Spleen (tissue), 11 donors: ENCODE results near the gene RARS2. TPM values are rescaled to one million over a fixed set of nuclear protein-coding genes. Genes with fewer than 3 reads are reported as not detected.

Experiments used
- DNase-seq: peaks from one replicate; pipeline ENCODE4 v3.0.0-alpha.2; 2020
- H3K27ac ChIP-seq, 8 donors: fragments of 200-600 bp; sonication (generic) in 7 of 8; 1 replicate in 4 of 8; 2 replicates in 4 of 8; pipeline versions ENCODE4 v1.5.0 to v1.8.0; 2016 to 2021; ENCODE audit warnings: inconsistent platforms in 4 of 8, mild to moderate bottlenecking in 4 of 8, moderate library complexity in 1 of 8
- H3K27me3 ChIP-seq, 7 donors: fragments of 200-600 bp; sonication (generic) in 6 of 7; replicated peaks in 1 of 7; 1 replicate in 4 of 7; 2 replicates in 3 of 7; pipeline versions ENCODE4 v1.5.0 to v1.8.0; 2016 to 2021; ENCODE audit warnings: inconsistent platforms in 3 of 7, mild to moderate bottlenecking in 1 of 7
- H3K36me3 ChIP-seq, 6 donors: fragments of 200-600 bp; sonication (generic) in 5 of 6; 1 replicate in 4 of 6; 2 replicates in 2 of 6; pipeline versions ENCODE4 v1.5.0 to v1.8.0; 2016 to 2021; ENCODE audit warnings: inconsistent platforms in 2 of 6
- H3K4me1 ChIP-seq, 6 donors: fragments of 200-600 bp; sonication (generic) in 5 of 6; 1 replicate in 3 of 6; 2 replicates in 3 of 6; pipeline versions ENCODE4 v1.5.0 to v1.8.0; 2016 to 2021; ENCODE audit warnings: inconsistent platforms in 3 of 6
- H3K4me3 ChIP-seq, 8 donors: fragments of 200-600 bp; sonication (generic) in 7 of 8; 1 replicate in 4 of 8; 2 replicates in 4 of 8; pipeline versions ENCODE4 v1.5.0 to v1.8.0; 2016 to 2021; ENCODE audit warnings: inconsistent platforms in 4 of 8, mild to moderate bottlenecking in 4 of 8, moderate library complexity in 2 of 8
- H3K9me3 ChIP-seq, 8 donors: fragments of 200-600 bp; sonication (generic) in 7 of 8; 1 replicate in 4 of 8; 2 replicates in 4 of 8; pipeline versions ENCODE4 v1.5.0 to v1.8.0; 2016 to 2021; ENCODE audit warnings: inconsistent platforms in 4 of 8
- POLR2A ChIP-seq, 3 donors: fragments of 450-650 bp; IDR thresholded peaks; one replicate each; pipeline ENCODE4 v1.5.1; 2017; ENCODE audit warnings: antibody characterized with exemption in 3 of 3, mild to moderate bottlenecking in 1 of 3
- POLR2AphosphoS5 ChIP-seq, 3 donors: sonication (generic); formaldehyde crosslinking; IDR thresholded peaks; one replicate each; pipeline ENCODE4 v1.5.1; 2017; ENCODE audit warnings: antibody characterized with exemption in 3 of 3
- WGBS, 5 donors: extraction: QIAGEN DNeasy Blood & Tissue Kit in 3 of 5; methylation state at CpG; one replicate each; pipeline versions ENCODE4 v1.1.5 to v1.1.7; 2013 to 2018; 5-methylcytosine and 5-hydroxymethylcytosine counted together
- intact Hi-C: fragments of 100-400 bp; cut with DNase I; formaldehyde crosslinking; loops from one replicate; pipeline ENCODE4 v1.15.0; 2023; ENCODE audit warnings: low total_unique reads
- polyA plus RNA-seq, 3 donors: library from polyadenylated mRNA; stranded (reverse); fragments of 200-250 nt; gene quantifications; one replicate each; pipeline ENCODE4 v1.2.1, GENCODE V29; 2013
- total RNA-seq, 7 donors: library from RNA; depleted of rRNA in 3 of 7; stranded (reverse); fragments of >200 nt in 3 of 7; fragmentation: NEBNext Ultra II Directional in 4 of 7; extraction: Animal tissue kit (Norgen Biotek cat#: 25700) in 4 of 7; gene quantifications; one replicate each; pipeline versions ENCODE4 v1.1.0 to v1.2.1, GENCODE V29; 2016 to 2021
- TF ChIP-seq, protein P1 (sequence below), 11 experiments: fragments of 200-600 bp in 7 of 11; fragments of 450-650 bp in 4 of 11; sonication (generic) in 4 of 11; IDR thresholded peaks in 8 of 11; conservative IDR thresholded peaks in 3 of 11; 1 replicate in 7 of 11; 2 replicates in 4 of 11; pipeline versions ENCODE4 v1.4.0 to v1.8.0; 2016 to 2021; ENCODE audit warnings: antibody characterized with exemption in 11 of 11, inconsistent platforms in 4 of 11, mild to moderate bottlenecking in 1 of 11
- donor health status: healthy with polysubstance abuse.
- donor health status: DM: no; HTN: no; CAD: no; lungs with moderate emphysema.
- donor health status: DM: no; HTN: no; CAD: no.
- donor health status: Bipolar disorder and iron deficiency.
- donor health status: healthy.
- donor health status: DM: no; HTN: no; CAD: no.
- donor health status: DM: yes; HTN: yes; CAD: no.

The RARS2 gene
- total and polyA plus RNA-seq, 10 donors: 14.2 to 32.3 (median 25.6) TPM

- Histone ChIP-seq H3K4me1 (no peaks in the 10 kb centered on the region), H3K9me3 (no peaks in the 10 kb centered on the region), H3K4me3 (no peak overlapping the region), H3K36me3 (peaks cover 0 to 85% (median 15%) of the 10 kb centered on the region in 6 donors), H3K27me3 (no peaks in the 10 kb centered on the region), H3K27ac (no peak overlapping the region)
- TF ChIP-seq POLR2A (IDR thresholded peaks at IDR 0.05): no peak
- TF ChIP-seq, protein P1, sequence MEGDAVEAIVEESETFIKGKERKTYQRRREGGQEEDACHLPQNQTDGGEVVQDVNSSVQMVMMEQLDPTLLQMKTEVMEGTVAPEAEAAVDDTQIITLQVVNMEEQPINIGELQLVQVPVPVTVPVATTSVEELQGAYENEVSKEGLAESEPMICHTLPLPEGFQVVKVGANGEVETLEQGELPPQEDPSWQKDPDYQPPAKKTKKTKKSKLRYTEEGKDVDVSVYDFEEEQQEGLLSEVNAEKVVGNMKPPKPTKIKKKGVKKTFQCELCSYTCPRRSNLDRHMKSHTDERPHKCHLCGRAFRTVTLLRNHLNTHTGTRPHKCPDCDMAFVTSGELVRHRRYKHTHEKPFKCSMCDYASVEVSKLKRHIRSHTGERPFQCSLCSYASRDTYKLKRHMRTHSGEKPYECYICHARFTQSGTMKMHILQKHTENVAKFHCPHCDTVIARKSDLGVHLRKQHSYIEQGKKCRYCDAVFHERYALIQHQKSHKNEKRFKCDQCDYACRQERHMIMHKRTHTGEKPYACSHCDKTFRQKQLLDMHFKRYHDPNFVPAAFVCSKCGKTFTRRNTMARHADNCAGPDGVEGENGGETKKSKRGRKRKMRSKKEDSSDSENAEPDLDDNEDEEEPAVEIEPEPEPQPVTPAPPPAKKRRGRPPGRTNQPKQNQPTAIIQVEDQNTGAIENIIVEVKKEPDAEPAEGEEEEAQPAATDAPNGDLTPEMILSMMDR (IDR thresholded peaks at IDR 0.05 in 8 of 11, conservative IDR thresholded peaks at IDR 0.05 in 3 of 11): no peak
- no peak for TF ChIP-seq POLR2AphosphoS5 (IDR thresholded peaks at IDR 0.05)
- DNase-seq: no peak
- intact Hi-C loops: no loop called here
- WGBS, 5 donors: 76 to 89% (median 85%) methylated on average over 1 of the region's 1 CpG
These were observed 46.5 kb upstream of the RARS2 start for GRCh38 chr6:87636315-87636714.

DNA sequence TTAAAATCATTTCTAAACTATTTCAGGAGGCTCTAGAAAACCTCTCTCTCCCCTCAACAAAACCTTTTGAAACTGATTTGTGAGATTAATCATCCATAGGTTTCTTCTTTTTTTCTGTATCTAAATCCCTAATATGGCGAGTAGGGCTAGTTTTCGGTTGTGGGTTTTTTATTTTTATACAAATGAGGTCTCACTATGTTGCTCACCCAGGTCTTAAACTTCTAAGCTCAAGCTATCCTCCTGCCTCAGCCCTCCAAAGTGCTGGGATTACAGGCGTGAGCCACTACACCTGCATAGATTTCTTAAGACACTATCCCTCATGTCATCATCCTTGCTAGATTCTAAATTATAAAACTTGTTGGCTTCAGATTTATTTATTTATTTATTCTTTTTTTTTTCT is 44.1 kb upstream of the RARS2 start:
- TF ChIP-seq POLR2A (IDR thresholded peaks at IDR 0.05): no peak
- no peak for TF ChIP-seq POLR2AphosphoS5 (IDR thresholded peaks at IDR 0.05)
- TF ChIP-seq, protein P1 (IDR thresholded peaks at IDR 0.05 in 8 of 11, conservative IDR thresholded peaks at IDR 0.05 in 3 of 11): no peak
- Histone ChIP-seq H3K4me3 (no peak overlapping the region), H3K36me3 (peaks cover 0 to 84% (median 17%) of the 10 kb centered on the region in 6 donors), H3K4me1 (peaks cover 0 to 9% (median 5%) of the 10 kb centered on the region in 6 donors), H3K27me3 (no peaks in the 10 kb centered on the region), H3K9me3 (no peaks in the 10 kb centered on the region), H3K27ac (no peak overlapping the region)
- no peak for DNase-seq
- intact Hi-C loops: no loop called here
- 71 to 97% (median 93%) methylated on average over 3 of the region's 3 CpGs for WGBS, 5 donors

DNA sequence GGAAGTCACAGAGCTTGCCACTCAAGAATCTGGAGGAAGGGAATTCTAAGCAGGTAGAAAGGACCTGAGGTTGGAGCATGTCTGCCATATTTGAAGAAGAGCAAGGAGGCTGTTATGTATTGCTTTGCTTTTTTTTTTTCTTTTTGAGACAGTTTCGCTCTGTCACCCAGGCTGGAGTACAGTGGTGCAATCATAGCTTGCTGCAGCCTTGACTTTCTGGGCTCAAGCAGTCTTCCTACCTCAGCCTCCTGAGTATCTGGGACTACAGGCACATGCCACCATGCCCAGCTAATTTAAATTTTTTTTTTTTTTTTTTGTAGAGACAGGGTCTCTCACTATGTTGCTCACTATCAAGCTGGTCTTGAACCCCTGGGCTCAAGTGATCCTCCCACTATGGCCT is 41.0 kb upstream of the RARS2 start:
- DNase-seq: no peak
- no peak for TF ChIP-seq POLR2AphosphoS5 (IDR thresholded peaks at IDR 0.05)
- TF ChIP-seq POLR2A (IDR thresholded peaks at IDR 0.05): no peak
- TF ChIP-seq, protein P1 (IDR thresholded peaks at IDR 0.05 in 8 of 11, conservative IDR thresholded peaks at IDR 0.05 in 3 of 11): no peak
- 92 to 100% (median 100%) methylated on average over 1 of the region's 1 CpG for WGBS, 5 donors
- Histone ChIP-seq H3K9me3 (no peaks in the 10 kb centered on the region), H3K27ac (no peak overlapping the region), H3K4me1 (peaks cover 0 to 13% (median 7%) of the 10 kb centered on the region in 6 donors), H3K4me3 (no peak overlapping the region), H3K36me3 (peaks cover 0 to 66% (median 10%) of the 10 kb centered on the region in 6 donors), H3K27me3 (no peaks in the 10 kb centered on the region)
- intact Hi-C loops: no loop called here

- intact Hi-C loops: no loop called here
- Histone ChIP-seq H3K36me3 (peaks cover 0 to 69% (median 6%) of the 10 kb centered on the region in 6 donors), H3K4me1 (peaks cover 0 to 13% (median 7%) of the 10 kb centered on the region in 6 donors), H3K27ac (peak overlapping the region in 1 of 8 donors; percentile 20), H3K27me3 (no peaks in the 10 kb centered on the region), H3K9me3 (no peaks in the 10 kb centered on the region), H3K4me3 (no peak overlapping the region)
- TF ChIP-seq POLR2A (IDR thresholded peaks at IDR 0.05) (no peak), POLR2AphosphoS5 (IDR thresholded peaks at IDR 0.05) (no peak)
- TF ChIP-seq, protein P1 (IDR thresholded peaks at IDR 0.05 in 8 of 11, conservative IDR thresholded peaks at IDR 0.05 in 3 of 11): no peak
- no peak for DNase-seq
These were observed 39.1 kb upstream of the RARS2 start for GRCh38 chr6:87628881-87629280.
